ENCODE measurements around the gene DLX6. TPM values are rescaled to one million over a fixed set of nuclear protein-coding genes. Genes with fewer than 3 reads are reported as not detected.
A peak's percentile ranks its signal among the peaks of the same experiment; 100 is the strongest.

Gene DLX6
- polyA plus RNA-seq, 3 donors, result not detected

DNA sequence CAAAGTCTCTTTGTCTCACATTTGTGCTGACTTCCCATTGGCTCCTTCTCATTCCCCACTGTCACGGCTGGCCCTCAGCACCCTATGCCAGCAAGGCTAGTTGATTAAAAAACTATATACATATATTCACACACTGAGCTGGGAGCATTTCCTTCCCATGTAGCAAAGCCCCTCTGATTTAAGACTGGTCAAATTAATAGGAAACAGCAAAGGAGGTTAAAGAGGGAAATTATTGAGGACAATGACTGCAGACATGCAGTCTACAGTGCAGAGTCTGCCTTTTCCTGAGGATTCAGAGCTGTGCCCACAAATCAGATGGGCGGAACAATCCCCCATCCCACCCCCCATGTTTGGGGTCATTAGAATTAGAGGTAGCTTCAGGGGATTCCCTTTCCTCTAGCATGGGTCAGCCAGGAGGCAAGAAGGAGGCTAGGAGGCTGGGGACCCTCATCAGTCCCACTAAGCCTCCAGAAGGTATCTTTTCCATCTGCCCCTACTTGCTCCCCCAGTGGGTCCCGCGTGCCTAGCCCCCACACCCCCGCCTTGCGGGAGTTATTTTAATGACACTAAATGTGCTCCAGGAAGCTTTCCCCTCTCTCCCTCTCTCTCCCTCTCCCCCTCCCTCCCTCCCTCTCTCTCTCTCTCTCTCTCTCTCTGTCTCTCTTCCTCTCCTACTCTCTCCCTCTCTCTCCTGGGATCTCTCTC is 9.8 kb upstream of the DLX6 start:
- DNase-seq, result no peak

GRCh38 chr7:96996111-96996957 is 9.0 kb upstream of the DLX6 start:
- no peak for DNase-seq

- DNase-seq, result no peak
These were observed 8.3 kb upstream of the DLX6 start for GRCh38 chr7:96996958-96997511.

DNA sequence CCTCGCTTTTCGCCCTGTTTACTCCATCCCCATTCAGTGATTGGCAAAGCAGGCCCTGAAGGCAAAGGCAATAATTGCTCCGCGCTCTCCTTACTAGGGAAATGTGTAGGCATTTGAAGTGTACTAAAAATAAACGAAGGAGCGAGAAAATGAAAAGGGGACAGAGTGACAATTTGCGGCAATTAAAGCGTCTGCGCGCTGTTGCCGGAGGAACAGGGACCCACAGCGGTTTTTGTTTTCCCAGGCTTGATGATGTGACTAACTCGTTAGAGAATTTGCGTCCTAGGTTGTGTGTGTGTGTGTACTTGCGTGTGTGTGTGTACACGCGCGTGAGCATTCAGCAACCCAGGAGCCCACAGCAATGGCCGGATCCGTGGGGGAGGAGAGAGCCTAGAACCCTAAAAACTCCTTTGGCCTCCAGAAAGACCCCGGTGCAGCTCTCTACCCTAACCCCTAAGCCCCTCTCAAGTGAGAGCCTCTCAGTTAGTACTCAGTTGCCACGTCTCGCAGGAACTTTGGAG is 7.8 kb upstream of the DLX6 start:
- DNase-seq, result no peak

- no peak for DNase-seq
These were observed 7.0 kb upstream of the DLX6 start for GRCh38 chr7:96998333-96998732.

DNA sequence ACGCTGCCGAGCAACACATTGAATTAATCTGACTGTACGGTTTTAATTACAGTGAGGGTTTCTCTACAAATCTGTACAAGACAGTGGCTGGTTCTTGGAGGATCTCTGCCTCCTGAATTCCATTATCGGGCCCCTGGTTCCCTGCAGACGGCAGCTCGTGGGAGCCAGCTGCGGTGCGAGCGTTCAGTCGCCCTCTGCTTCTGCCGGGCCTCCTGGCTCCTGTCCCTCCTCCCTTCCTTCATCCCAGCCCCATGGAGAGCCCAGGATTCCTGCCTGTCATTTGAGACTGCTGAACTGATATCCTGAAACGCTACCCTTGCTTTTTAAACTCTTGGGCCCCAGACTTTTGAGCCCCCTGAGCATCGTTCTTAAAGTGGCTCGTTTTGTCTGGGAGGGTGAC is 6.6 kb upstream of the DLX6 start:
- no peak for DNase-seq

- DNase-seq, result no peak
These were observed 4.1 kb upstream of the DLX6 start for GRCh38 chr7:97001221-97001620.

DNA sequence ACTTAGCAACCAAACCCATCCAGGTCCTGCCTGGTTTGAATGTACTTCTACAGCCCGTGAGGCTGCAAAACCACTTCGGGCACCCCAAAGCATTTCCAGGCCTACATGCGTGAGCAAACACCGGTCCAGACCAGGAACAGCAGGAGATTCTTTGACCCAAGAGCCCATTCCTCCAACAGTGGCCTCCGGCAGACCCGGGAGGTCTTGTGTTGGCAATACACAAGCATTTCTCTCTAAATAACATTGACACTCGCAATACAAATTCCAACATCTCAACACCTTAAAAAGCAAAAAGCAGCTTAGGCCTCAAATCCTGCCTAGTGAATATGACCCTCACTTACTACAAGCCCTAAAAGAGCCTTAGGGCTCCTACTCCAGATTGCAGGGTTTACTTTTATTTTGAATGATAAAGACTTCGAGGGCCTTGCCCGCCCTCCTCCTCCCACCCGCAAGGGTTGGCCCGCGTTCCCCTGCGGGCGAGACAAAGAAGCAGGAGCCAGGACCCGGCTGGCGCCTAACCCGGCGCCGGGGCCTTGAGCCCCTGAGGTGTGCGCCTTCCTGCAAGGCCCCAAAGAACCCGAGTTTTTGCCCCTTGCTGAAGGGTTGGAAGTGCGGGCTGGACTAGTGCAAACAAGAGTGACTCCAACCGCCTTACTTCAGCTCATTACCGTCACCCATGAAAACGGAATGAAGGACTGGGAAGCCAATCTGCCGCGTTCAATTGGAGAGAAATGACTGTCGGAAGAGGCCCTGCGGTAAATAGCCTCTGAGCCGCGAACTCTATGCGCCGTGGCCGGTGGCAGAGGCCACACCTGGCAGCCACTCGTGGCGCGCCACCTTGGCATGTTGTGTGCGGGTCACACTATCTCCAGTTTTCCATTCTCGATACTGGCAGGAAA is 3.4 kb upstream of the DLX6 start:
- DNase-seq, result no peak

DNA sequence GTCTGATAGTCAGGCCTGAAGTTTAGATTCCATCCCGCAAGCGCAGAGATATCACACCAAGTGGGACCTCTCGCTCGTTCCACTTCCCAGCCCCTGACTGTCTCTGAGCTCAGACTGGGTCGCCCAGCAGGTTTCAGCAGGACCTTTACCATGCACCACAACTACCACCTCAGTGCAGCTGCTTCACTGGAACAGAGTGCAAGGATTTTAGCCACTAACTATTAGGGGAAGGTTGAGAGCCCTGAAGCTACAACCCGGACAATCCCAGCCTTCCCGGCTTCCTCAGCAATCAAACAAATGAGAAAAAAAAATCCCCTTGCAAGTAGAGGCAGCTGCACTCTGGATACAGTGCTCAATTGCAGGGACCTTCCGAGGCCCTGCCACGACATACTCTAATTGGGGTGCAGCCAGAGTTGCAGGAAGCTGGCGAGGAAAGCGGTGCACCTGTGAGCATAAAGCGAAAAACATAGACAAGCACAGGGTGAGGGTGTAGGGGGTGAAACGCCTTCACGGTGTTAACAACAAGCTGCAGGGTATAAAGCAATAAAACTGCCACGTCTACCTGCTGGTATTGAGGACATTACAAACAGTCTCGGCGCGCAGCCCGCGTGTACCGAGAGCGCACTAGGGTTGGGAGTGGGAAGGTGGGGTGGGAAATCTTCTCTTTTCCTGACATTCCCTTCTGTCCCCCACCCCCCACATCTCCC is 2.6 kb upstream of the DLX6 start:
- DNase-seq, result no peak

DNA sequence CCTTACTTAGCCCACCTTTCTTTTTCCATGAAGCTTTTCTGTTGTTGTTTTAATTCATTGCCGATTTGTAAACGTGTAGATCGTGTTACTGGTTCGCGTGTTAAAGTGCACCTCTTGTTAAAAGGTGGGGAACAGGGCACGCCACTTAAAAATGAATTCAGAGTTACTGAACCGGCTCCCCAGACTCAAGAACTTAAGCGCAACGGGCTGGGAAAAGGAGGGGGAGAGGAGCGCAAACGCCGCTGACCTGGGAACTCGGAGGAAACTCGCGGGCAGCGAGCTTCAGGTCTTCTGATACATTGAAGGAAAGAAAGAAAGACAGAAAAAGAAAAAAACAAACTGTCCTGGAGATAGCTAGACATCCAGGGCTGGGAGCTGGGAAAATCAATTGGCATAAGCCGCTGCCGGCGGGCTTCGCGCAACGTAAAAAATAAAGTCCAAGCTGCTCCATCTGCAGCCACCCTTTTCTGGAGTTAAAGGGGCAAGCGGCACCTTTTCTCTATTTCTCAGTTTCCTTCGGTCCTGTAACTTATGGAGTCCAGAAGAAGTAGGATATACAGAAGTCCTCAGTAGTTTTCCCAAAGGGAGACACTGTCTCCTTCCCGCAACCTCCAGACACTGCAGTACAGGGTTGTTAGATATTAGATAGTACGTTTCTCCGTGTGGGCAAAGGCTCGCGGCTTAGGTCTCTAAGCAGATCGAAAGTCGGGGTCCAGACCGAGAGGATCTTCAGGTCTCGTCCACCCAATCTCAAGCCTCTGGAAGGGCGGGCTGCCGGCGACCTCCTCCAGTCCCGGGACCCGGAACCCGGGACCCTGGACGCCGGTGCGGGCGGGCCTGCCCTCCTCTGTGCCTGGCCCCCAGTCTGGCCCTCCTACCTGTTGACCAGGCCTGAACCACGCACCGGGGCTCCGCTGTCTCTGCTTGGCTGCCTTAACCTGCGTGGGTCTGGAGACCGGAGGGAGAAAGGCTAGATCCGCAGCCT is 1.8 kb upstream of the DLX6 start:
- no peak for DNase-seq

DNA sequence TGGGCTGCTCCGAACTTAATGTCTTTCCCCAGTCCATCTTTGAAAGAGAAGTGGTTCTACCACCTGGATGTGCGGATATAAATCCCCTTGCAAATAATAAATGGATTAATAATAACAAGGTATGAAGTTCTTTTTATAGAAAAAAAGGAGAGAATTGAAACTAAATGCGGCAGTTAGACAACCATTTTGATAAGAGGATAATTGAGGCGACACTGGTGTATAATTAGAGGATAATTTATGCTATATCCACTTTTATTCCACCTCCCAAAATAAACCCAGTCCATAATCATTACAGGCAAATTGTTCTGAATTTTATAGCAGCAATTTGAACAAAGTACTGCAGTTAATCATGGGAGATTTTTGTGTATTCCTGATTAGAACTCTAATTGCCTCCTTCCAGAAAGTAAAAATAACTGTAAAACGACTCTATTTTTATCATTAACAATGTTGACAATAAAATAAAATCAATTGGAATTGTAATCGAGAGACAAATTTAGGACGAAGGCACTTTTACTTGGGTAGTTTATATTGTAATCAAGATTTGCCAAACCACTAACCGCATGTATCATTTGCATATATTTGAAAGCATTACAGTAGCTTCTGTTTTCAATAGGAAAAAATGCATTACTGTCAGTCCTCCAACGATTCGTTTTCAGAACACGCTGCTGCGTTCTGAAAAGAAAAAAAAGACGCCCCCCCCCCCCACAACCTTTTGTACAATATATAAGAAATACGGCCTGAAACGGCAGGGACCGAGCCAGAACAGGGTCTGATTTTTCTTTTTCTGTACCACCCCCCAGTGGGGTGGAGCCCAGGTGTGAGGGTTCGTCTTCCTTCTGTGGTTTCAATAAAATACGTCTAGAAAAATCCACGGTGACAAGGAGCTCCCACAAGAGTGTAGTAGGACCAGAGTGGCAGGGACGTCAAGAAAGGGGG is 838 bp upstream of the DLX6 start:
- no peak for DNase-seq

GRCh38 chr7:97006055-97006815 is 882 bp downstream of the DLX6 start:
- DNase-seq, result peak; percentile 41

- no peak for DNase-seq
These were observed 1.6 kb downstream of the DLX6 start for GRCh38 chr7:97006816-97007582.

DNA sequence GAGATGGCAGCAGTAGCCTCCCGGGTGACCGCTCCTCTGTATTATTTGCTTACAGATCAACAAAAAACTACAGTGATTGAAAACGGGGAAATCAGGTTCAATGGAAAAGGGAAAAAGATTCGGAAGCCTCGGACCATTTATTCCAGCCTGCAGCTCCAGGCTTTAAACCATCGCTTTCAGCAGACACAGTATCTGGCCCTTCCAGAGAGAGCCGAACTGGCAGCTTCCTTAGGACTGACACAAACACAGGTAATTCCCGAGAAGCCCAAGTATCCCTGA is 2.2 kb downstream of the DLX6 start:
- DNase-seq, result no peak

GRCh38 chr7:97008275-97008917 is 3.0 kb downstream of the DLX6 start:
- no peak for DNase-seq

Data from renal pelvis (tissue), 4 donors.